ENCODE results near the gene PLA2G15.

Gene PLA2G15

GRCh38 chr16:68257251-68257905 is 12.2 kb downstream of the PLA2G15 start:
- TF ChIP-seq, protein P1, sequence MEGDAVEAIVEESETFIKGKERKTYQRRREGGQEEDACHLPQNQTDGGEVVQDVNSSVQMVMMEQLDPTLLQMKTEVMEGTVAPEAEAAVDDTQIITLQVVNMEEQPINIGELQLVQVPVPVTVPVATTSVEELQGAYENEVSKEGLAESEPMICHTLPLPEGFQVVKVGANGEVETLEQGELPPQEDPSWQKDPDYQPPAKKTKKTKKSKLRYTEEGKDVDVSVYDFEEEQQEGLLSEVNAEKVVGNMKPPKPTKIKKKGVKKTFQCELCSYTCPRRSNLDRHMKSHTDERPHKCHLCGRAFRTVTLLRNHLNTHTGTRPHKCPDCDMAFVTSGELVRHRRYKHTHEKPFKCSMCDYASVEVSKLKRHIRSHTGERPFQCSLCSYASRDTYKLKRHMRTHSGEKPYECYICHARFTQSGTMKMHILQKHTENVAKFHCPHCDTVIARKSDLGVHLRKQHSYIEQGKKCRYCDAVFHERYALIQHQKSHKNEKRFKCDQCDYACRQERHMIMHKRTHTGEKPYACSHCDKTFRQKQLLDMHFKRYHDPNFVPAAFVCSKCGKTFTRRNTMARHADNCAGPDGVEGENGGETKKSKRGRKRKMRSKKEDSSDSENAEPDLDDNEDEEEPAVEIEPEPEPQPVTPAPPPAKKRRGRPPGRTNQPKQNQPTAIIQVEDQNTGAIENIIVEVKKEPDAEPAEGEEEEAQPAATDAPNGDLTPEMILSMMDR (IDR thresholded peaks at IDR 0.05; ENCODE audit: borderline replicate concordance, control extremely low read depth, extremely low read depth, insufficient read depth, missing control alignments) = no peak
- in situ Hi-C loops (cut with MboI; ENCODE audit: low sequenced_read_pairs, unreplicated experiment) = no loop called here
- peak; percentile 83 for DNase-seq (ENCODE audit: low spot score)

- DNase-seq (ENCODE audit: low spot score) = no peak
- in situ Hi-C loops (cut with MboI; ENCODE audit: low sequenced_read_pairs, unreplicated experiment) = no loop called here
- TF ChIP-seq, protein P1 (IDR thresholded peaks at IDR 0.05; ENCODE audit: borderline replicate concordance, control extremely low read depth, extremely low read depth, insufficient read depth, missing control alignments) = no peak
These were observed 13.0 kb downstream of the PLA2G15 start for GRCh38 chr16:68257906-68258800.

- in situ Hi-C loops (cut with MboI; ENCODE audit: low sequenced_read_pairs, unreplicated experiment) = no loop called here
- no peak for DNase-seq (ENCODE audit: low spot score)
- TF ChIP-seq, protein P1 (IDR thresholded peaks at IDR 0.05; ENCODE audit: borderline replicate concordance, control extremely low read depth, extremely low read depth, insufficient read depth, missing control alignments) = no peak
These were observed 14.0 kb downstream of the PLA2G15 start for GRCh38 chr16:68259007-68259825.

DNA sequence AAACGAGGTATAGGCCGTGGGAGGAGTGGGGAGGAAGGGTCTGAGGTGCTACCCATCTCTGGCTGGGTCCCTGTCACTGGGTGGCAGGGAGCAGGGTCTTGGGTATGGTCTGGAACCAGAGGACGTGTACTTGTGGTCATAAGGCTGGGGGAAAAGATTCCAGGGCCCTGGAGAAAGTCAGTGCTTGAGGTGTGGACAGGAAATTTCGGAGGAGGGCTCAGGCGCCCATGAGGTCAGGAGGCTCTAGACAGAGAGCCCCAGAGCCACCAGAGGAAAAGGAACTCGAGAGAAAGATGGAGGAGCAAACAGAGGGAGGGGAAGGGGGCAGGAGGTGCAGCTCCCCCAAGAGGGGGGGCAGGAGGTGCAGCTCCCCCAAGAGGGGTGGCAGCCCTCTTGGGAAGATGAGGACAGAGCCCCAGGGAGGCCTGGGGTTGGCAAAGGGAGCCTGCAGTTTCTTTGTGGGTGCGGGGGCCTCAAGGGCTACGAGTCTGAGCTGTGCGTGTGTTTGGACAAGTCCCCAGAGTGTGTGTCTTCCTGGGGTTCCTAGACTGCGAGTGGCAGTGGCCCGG is 18.5 kb downstream of the PLA2G15 start:
- DNase-seq (ENCODE audit: low spot score) = no peak
- TF ChIP-seq, protein P1 (IDR thresholded peaks at IDR 0.05; ENCODE audit: borderline replicate concordance, control extremely low read depth, extremely low read depth, insufficient read depth, missing control alignments) = no peak
- in situ Hi-C loops (cut with MboI; ENCODE audit: low sequenced_read_pairs, unreplicated experiment) = loop anchor here (5.0 kb wide), 1 partner anchor 69 kb away; no protein-coding TSS in a partner anchor

- TF ChIP-seq, protein P1 (IDR thresholded peaks at IDR 0.05; ENCODE audit: borderline replicate concordance, control extremely low read depth, extremely low read depth, insufficient read depth, missing control alignments) = peak; percentile 78
- in situ Hi-C loops (cut with MboI; ENCODE audit: low sequenced_read_pairs, unreplicated experiment) = loop anchor here (5.0 kb wide), 1 partner anchor 68 kb away; no protein-coding TSS in a partner anchor
- DNase-seq (ENCODE audit: low spot score) = peak; percentile 92
These were observed 19.2 kb downstream of the PLA2G15 start, which contains the start of gene SLC7A6 for GRCh38 chr16:68264128-68265077. Gene SLC7A6 (plus strand): TSS chr16:68264526. CDS start chr16:68274727, 10,201 bp downstream.
